ENCODE results near the gene LENEP.

Gene LENEP, protein sequence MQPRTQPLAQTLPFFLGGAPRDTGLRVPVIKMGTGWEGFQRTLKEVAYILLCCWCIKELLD

DNA sequence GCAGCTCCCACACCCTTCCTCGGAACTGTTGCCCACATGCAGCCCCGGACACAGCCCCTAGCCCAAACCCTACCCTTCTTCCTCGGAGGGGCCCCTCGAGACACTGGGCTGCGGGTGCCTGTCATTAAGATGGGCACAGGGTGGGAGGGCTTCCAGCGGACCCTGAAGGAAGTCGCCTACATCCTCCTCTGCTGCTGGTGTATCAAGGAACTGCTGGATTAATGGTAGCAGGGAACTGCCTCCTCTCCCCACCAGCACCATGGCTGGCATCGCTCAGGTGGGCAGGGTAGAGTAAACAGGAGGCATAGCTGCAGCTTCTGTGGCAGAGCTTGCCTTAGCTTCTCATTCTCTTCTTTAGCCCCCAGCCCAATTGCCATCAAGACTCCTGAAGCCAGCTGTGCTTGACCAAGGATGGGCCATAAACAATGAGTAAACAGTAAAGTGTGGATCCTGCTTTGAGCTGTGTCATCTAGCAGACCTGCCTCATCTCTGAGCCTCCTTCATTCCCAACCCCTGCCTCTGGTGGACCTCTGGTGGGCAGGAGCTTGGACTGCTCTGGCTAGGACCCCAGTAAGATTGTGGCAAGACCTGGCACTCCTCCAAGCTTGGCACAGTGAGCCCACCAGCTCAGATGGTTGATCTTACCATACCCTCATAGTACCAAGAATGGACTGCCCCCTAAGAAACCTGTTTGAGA is at the start of gene LENEP:
TSS of gene LENEP (plus strand) at position 15 of the 697 bp plus-strand sequence. CDS start at position 37, 22 bp downstream.
- DNase-seq (ENCODE audit: low read depth) = no peak

DNA sequence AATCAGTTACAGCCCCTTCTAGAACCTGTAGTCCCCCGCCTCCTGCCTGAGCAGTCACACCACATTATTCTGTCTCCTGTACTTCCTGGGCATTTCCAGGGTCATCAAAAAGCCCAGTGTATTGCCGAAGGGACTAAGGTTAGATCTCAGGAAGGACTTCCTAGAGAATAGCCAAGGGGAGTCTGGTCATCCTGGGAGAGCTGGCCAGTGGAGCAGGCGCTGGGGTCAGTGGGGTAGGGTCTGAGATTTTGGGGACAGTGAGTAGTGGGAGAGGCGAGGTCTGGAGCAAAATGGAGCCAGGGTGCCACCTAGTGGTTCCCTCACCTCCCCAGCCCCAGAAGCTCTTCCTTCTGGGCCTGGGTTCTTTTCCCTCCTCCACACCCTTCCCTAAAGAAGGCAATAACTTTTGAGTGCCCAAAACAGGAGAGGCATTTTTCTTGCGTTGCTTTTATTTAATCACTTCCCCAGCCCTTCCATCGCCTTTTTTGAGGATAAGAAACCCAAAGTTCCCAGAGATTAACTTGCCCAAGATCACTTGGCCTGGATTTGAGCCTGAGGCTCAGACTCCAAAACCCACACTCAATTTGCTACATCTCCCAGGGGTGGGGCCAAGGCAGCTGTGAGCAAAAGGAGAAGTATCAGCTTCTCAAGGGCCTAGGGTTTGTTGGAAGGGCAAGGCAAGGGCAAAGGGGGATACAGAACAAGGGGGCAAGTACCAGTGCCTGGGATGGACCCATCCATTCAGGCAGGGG is 49.6 kb upstream of the LENEP start:
- DNase-seq (ENCODE audit: low read depth) = no peak

DNA sequence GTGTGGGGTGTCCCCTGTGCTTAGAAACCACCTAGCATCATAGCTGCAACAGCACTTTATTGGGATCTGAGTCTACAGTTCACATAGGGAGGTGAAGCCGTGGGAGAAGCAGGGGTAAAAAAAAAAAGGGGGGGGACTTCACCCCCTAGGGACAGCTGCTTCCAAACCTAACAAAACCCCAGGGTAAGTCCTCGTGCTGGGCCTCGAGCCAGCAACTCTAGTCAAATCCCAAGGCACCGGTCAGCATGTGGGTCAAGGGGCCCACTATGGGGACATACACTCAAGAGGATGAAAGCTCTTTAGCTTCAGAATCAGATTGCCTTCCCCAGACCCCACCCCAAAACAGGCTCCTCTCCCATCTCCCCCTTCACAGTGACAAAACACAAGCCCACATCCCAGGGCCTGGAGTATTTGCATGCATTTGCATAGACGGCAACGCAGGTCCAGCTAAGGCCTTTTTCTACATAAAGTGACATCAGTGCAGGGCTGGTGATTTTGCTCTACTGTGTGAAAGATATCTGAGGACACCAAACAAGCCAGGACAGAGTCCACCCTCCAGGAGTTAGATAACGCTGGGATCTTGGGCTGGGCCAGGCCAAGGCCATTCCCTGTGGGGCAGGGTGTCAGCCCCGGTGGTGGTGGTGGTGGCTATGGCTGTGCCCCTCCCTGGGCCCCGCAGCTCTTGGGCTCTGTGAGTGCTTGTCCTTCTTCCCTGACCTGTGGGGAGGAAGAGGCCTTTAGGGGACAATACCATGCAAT is 48.8 kb upstream of the LENEP start:
- DNase-seq (ENCODE audit: low read depth) = no peak

DNA sequence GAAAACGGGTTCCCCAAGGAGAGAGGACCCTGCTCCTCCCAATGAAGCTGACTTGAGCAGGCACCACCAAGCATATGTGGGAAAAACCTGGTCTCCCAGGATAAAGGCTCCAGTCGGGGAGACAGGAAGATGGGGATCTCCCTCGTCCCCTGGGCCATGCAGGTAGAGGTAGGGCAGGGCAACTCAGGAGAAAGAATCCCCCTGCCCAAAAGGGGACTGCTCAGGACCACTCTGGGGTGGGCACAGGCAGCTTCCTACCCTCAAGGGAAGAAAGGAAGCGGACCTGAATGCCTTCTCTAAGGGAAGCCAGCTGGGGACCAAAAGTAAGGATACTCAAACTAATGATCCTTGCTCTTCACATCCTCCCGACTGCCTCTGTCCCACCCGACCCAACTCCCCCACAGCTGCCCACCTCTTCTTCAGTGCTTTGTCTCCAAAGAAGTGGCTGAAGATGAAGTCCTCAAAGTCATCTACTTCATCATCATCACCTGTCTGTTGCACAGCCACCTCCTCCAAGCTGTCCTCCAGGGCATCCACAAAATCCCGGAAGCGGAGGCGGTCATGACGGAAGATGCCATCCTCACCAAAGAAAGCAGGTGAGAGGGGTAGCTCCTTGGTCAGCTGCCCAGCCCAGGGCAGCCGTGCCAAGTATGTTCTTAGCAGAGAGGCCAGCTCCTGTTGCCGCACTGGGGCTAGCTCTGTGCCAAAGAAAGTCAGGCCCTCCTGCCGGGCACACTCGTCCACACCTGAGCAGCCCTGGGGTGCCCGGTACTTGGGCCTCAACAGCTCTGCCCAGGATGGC is 48.0 kb upstream of the LENEP start:
- no peak for DNase-seq (ENCODE audit: low read depth)

DNA sequence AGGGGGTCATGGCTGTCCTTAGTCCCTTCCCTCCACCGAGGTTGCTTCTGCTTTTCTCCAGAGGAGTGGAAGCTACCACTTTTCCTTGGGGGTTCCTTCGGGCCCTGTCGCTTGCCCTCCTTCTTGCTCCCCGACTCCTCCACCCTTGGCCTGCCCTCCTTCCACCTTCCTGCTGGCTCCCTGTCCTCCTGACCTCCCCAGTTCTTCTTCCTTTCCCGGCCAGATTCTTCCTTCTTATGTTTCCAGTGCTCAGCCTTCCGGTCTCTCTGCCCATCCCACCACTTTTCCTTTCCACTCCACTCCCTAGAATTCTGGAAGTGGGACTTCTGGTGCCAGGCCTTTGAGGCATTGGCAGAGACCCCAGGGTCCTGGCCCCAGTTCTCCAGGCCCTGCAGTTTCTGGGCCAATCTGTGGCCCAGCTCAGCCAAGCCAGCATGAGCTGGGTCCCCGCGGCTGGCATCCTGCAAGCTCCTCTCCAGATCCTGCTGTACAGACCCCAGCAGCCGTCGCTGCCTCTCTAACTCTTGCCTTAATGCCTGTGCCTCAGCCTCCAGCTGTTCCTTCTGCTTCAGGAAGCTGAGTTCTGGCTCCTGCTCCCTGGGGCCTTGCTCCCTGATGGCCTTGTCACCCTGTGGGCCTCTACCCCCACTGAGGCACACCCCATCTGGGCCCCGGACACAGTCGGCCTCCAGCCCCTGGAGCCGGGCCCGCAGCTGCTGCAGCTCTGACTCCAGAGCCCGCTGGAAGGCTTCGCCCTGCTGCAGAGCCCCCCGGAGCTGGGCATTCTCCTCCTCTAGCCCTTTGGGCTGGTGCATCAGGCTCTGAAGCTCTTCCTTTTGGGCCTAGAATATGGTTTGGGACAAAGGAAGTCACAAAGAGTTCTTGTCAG is 47.2 kb upstream of the LENEP start:
- DNase-seq (ENCODE audit: low read depth) = no peak

DNA sequence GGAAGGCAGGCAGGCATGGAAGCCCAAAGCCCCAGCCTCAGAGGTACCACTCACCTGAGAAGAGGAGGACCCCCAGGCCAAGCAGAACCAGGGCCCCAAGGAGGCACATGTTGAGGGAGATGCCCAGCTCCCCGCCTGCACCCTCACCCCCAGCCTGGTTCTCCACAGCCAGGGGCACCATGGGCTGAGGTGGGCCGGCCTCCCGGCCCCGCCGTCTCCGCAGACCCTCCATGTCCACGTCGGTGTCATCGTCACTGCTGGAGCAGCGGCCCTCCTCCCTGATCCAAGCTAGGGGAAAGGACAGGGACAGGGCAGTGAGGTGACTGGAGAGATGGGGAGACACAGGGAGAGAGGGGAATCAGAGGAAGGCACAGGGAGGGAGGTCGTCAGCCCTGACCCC is 45.3 kb upstream of the LENEP start:
- no peak for DNase-seq (ENCODE audit: low read depth)

DNA sequence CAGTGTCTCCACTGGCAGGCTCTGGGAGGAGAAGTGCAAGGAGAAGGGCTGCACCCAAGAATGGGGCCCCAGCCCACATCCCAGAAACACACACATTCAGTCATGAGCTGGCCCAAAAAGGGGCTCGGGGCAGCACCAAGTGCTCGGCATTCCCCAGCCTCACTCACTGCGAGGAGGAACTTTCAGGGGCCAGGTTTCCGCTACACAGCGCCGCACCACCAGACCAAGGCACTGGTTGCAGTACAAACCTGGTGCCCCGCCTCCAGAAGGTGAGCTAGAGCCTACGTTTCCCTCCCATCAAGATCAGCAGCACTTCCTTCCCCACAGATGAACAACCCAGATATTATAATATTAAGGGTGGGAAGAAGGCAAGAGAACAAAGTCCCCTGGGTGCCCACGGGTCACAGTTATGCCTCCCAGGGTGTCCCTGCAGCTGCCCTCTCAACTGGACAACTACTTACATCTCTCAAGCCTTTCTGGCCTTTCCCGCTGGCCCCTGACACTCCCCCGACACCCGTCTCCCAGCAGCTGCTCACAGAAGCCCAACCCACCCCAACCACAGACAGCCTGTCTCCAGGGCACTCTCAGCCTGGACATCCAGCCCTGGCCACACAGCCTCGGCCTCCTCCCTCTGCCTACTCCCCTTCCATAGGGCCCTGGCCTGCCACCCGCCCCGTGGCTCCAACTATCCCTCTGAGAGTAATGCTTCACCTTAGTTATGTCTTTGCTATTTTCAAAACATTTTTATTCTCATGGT is 41.3 kb upstream of the LENEP start:
- DNase-seq (ENCODE audit: low read depth) = no peak

DNA sequence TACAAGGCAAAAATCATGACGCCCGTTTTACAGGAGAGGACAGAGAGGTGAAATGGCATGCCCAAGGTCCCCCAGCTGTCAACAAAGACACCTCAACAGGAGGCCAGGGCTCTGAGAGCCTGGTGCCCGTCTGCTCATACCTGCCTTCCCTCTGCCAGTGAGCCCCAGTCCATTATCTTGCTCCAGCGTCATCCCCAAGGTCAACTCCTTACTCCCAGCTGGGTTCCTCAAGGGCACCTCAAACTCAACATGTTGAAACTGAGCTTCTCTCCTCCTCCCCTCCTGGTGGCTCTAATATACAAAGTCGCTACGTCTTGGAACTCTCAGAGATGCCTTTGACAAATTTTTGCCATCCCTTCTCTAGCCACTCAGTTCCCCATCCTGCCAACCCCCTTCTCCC is 40.7 kb upstream of the LENEP start:
- no peak for DNase-seq (ENCODE audit: low read depth)

DNA sequence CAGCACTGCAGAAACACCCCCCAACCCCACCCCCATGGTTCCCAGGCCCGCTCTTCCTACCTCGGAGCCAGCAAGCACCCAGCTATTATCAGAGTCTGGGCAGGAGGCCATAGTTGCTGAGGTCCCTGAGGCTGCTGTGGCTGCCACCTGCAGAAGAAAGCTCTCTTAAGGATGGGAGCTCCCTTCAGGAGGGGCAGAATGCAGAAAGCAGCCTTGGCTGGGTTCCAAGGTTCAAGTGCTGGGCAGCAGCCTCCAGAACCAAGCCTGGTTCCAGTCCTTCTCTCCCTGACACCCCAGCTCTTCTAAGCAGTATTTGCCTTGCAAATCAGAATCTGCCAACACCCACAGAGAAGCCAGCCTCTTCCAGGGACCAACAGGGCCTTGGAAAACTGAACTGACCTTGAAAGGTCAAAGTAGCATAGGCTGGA is 39.8 kb upstream of the LENEP start:
- DNase-seq (ENCODE audit: low read depth) = no peak

DNA sequence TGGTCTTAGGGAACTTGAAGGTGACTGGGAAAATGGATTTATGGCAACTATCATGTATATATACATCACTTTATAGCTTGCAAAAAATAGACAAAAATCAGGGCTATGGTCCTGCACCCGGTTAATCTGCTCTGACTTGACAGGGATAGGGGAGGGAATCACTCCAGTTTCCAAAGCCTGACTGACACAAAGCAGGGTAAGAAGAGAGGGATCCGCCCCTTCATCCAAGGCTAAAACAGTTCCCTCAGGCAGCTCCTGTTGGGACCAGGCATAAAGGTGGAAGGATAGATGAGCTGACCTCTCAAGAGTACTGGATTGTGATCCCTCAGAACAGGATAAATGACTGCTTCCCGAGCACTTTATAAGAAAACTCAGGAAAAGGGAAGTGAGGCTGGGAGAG is 38.8 kb upstream of the LENEP start:
- DNase-seq (ENCODE audit: low read depth) = no peak

DNA sequence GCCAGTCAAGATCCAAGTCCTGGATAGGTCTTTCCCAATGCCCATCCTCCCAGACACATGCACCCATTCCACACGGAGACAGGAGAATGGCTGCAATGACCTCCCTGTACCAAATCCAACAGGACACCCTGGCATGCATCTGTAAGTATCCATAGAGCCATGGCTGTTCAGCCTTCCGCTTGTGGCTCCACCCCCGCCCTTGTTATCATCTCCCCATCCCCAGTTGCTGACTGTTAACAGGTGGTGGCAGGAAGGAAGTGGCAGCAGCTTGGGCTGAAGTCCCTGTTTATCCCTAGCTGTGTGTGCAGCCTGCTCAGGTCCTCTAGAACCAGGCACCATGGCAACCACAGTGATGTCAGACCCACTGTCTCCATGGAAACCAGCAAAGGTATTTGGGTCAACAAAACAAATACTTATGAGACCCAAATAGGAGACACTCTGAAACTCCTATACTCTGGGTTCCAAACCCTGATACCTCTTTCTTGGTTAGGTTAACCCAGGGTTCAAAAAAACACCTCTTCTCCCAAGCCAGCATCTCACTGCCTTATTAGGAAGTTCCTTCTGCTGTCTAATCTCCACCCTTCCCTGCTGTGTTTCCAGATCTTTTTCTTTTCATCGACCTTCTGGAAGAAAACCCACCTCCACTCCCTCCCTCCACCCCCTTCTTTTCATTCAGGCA is 38.2 kb upstream of the LENEP start:
- no peak for DNase-seq (ENCODE audit: low read depth)

DNA sequence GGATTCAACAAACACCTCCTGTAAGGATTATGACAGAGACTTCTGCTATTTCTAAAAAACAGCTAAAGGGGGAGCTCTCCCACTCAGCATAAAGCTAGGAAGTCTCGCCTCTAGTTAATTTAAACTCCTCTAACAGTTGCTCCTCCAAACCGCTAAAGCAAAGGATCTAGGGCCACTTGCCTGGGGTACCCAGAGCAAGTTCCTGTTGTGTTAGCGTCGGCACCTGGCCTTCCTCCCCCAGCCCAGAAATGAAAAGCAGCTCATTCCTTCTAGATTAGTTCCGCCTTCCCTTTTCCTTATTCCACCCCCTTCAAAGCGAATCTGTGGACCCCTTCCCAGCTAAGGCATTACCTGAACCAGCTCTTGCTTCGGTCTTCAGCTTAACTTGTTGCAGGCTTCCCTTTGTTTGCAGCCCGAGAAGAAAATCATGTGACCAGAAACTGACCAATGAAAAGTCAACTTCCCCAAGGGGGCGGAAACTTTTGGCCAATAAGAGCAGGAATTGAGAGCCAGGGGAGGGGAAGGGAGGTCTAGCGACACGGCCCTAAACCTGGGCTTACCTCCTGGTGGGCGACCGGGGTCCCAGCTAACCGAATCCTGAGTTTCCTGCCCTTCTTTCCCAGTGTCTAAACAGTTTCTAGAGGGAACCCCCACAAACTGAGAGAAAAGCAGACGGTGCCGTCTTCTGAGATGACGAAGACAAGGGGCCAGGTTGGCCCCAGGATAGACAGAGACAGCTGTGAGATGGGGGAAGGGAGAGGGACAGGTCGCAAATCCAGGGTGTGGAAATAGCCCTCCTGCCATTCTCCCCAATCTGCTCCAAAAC is 37.5 kb upstream of the LENEP start, which contains the start of gene PBXIP1:
TSS of gene PBXIP1 (minus strand) at position 382 of the 826 bp plus-strand sequence. CDS start 2,378 bp downstream, outside the sequence.
- DNase-seq (ENCODE audit: low read depth) = peak; percentile 79

DNA sequence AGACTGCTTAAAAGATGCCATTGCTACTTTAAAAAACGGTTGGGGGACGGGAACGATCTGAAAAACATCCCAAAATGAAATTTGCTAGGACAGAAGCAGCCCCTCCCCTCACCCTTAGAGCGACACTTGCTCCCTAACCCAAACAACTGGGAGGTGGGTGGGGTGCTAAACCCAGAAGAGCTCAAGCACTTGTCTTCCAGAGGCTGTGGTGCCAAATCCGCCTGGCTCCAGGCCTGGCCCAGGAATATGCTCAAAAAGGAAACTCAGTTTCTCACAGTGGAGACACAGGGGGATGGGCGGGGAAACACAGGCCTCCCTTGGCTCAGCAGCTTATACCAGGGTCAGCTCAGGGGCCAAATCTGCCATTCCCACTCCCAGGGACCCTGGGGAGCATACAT is 36.8 kb upstream of the LENEP start:
- DNase-seq (ENCODE audit: low read depth) = no peak

DNA sequence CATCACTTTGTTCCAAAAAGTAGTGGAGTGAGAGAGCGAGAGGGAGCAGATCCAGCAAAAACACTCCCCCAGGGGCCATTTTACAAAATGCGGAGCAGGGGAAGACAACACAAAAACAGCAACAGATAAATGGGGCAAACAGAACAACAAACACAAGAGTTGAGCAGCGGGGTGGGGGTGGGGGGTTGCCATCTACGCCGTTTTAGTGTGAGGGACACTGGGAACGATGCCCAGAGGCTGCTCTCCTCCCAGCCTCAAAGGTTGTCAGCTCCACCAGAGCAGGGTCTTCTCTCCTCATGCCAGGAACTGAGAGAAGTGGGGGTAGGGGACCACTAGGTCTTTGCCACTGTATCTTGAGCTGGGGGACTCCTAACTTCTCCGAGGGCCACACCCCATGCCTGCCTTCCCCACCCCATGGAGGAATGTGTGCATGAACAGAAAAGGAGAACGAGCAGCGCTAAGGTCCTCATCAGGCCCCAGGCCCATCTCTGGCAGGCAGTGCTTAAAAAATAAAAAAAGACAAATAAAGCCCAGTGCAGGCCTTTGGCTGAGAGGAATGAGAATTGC is 36.2 kb upstream of the LENEP start:
- no peak for DNase-seq (ENCODE audit: low read depth)

DNA sequence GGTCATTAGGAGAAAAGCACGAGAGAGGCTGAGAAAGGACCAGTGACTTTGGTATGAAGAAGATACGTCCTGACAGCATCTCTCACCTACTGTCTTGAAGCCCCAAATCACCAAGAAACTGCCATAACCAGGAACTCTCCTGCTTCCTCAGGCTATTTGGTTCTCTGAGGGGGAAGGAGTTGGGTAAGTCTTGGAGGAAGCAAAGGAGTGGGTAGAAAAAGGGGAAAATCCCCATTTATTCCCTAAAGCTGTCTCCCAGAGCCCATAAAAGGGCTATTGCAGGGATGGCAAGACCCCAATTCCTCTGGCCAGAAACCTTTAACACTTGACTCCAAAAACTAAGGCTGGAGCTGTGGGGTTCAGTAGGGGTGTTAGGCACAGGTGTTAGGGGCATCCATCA is 35.4 kb upstream of the LENEP start:
- no peak for DNase-seq (ENCODE audit: low read depth)

DNA sequence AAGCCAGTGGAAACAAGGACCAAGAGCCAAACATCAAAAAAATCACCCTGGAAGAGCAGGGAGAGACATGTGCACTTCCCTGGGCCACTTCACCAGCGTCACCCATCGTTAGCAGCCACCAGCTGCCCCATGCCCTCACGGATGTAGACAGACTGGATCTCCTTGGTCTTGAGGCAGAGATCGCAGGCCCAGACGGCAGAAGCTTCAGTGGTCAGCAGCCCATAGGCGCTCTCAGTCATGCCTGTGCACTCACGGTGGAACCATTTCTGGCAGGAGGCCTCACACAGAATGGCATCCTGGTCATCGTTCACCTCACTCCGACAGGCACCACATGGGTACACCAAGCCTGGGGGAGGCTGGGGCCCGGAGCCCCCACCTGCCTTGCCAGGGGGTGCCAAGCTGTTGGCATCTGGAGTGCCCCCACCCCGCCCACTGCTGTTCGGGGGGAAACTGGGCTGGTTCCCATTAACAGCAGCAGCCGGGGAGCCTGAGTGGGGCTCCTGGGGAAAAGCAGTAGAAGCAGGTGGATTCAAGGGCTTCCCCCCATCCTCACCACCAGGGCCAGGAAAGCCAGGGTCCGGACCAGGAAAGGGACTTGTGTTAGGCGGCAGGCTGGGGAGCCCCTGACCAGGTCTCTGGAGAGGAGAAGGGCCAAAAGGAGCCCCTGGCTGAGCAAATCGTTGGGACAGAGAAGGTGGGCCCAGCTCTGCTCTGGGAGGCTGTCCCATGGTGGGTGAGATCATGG is 34.5 kb upstream of the LENEP start:
- DNase-seq (ENCODE audit: low read depth) = no peak

DNA sequence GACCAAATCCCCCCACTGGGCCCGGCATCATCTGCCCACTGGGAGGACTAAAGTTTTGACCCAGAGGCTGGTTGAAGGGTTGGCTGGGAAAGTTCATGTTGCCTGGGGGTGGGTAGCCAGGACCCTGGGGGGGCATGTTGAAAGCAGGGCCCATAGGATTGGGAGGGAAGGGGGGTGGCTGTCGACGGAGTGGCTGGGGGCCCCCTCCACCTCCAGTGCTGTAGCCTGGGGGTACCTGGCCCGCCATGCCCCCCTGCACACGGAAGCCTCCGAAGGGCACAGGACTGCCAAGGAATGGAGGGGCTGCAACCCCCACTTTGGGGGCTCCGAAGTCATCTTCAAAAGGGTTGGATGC is 34.0 kb upstream of the LENEP start:
- DNase-seq (ENCODE audit: low read depth) = no peak

Measured in HS-27A (cell line).